H9 (cell line): Measurements from ENCODE around the gene ARHGAP10. TPM values are rescaled to one million over a fixed set of nuclear protein-coding genes. Genes with fewer than 3 reads are reported as not detected.

Experiments used
- DNase-seq: peaks from one replicate; pipeline ENCODE4 v3.0.0-alpha.2; 2017
- H2AFZ ChIP-seq: one replicate; pipeline ENCODE4 v1.6.1; 2013; ENCODE audit warnings: mild to moderate bottlenecking, low read length, control low read depth, moderate library complexity
- H2AK5ac ChIP-seq: 2 replicates; pipeline ENCODE4 v1.6.1; 2013; ENCODE audit warnings: low read length, control low read depth, mixed read lengths; ENCODE audit not compliant: insufficient read length
- H2BK120ac ChIP-seq: one replicate; pipeline ENCODE4 v1.6.1; 2013; ENCODE audit warnings: low read depth, mild to moderate bottlenecking, low read length, control low read depth, inconsistent platforms; ENCODE audit not compliant: poor library complexity, severe bottlenecking
- H2BK12ac ChIP-seq: 2 replicates; pipeline ENCODE4 v1.6.1; 2013; ENCODE audit warnings: low read length, control low read depth, mixed read lengths, low read depth; ENCODE audit not compliant: insufficient read length
- H2BK15ac ChIP-seq: 2 replicates; pipeline ENCODE4 v1.6.1; 2013; ENCODE audit warnings: low read depth, low read length, control low read depth
- H2BK20ac ChIP-seq: one replicate; pipeline ENCODE4 v1.6.1; 2013; ENCODE audit warnings: low read depth, mild to moderate bottlenecking, low read length, control low read depth, inconsistent platforms; ENCODE audit not compliant: poor library complexity, severe bottlenecking
- H2BK5ac ChIP-seq: 2 replicates; pipeline ENCODE4 v1.6.1; 2013; ENCODE audit warnings: low read length, control low read depth, mixed read lengths; ENCODE audit not compliant: insufficient read length
- H3K14ac ChIP-seq: 2 replicates; pipeline ENCODE4 v1.6.1; 2013; ENCODE audit warnings: low read length, control low read depth; ENCODE audit not compliant: insufficient read depth
- H3K18ac ChIP-seq: 2 replicates; pipeline ENCODE4 v1.6.1; 2013; ENCODE audit warnings: low read depth, mild to moderate bottlenecking, mixed read lengths, low read length, control low read depth; ENCODE audit not compliant: insufficient read length
- H3K23ac ChIP-seq: 2 replicates; pipeline ENCODE4 v1.6.1; 2013; ENCODE audit warnings: low read length, control low read depth, mixed read lengths, low read depth; ENCODE audit not compliant: insufficient read length
- H3K23me2 ChIP-seq: 2 replicates; pipeline ENCODE4 v1.6.1; 2013; ENCODE audit warnings: low read depth, mild to moderate bottlenecking, mixed read lengths, low read length, control low read depth; ENCODE audit not compliant: insufficient read length, poor library complexity, severe bottlenecking
- H3K27ac ChIP-seq: 2 replicates; pipeline ENCODE4 v1.5.1; 2013; ENCODE audit warnings: low read length, control low read depth, mixed read lengths, low read depth; ENCODE audit not compliant: insufficient read length
- H3K27me3 ChIP-seq: 2 replicates; pipeline ENCODE4 v1.6.1; 2013; ENCODE audit warnings: low read length, control low read depth, inconsistent platforms; ENCODE audit not compliant: insufficient read depth
- H3K4ac ChIP-seq: 2 replicates; pipeline ENCODE4 v1.6.1; 2013; ENCODE audit warnings: low read depth, mild to moderate bottlenecking, control low read depth, inconsistent platforms, low read length, moderate library complexity
- H3K4me1 ChIP-seq: 2 replicates; pipeline ENCODE4 v1.6.1; 2013; ENCODE audit warnings: low read length, control low read depth, inconsistent platforms; ENCODE audit not compliant: insufficient read depth
- H3K4me2 ChIP-seq: 2 replicates; pipeline ENCODE4 v1.6.1; 2013; ENCODE audit warnings: low read length, control low read depth, mixed read lengths; ENCODE audit not compliant: insufficient read length, insufficient read depth
- H3K56ac ChIP-seq: 2 replicates; pipeline ENCODE4 v1.6.1; 2013; ENCODE audit warnings: low read depth, mild to moderate bottlenecking, mixed read lengths, low read length, control low read depth; ENCODE audit not compliant: insufficient read length
- H3K79me1 ChIP-seq: 2 replicates; pipeline ENCODE4 v1.6.1; 2013; ENCODE audit warnings: low read depth, mild to moderate bottlenecking, moderate library complexity, low read length, control low read depth, inconsistent platforms; ENCODE audit not compliant: insufficient read depth, poor library complexity, severe bottlenecking
- H3K79me2 ChIP-seq: 2 replicates; pipeline ENCODE4 v1.6.1; 2013; ENCODE audit warnings: low read length, control low read depth, inconsistent platforms; ENCODE audit not compliant: insufficient read depth
- H3K9ac ChIP-seq: 2 replicates; pipeline ENCODE4 v1.6.1; 2013; ENCODE audit warnings: low read length, control low read depth, mixed read lengths; ENCODE audit not compliant: insufficient read length; ENCODE audit errors: extremely low read depth
- H3K9me3 ChIP-seq: one replicate; pipeline ENCODE4 v1.6.1; 2013; ENCODE audit warnings: low read depth, low read length, inconsistent platforms; ENCODE audit not compliant: control insufficient read depth
- H3T11ph ChIP-seq: one replicate; pipeline ENCODE4 v1.6.1; 2013; ENCODE audit warnings: mild to moderate bottlenecking, low read length, control low read depth, inconsistent platforms
- H4K20me1 ChIP-seq: one replicate; pipeline ENCODE4 v1.6.1; 2013; ENCODE audit not compliant: control insufficient read depth, insufficient read length, insufficient read depth
- H4K5ac ChIP-seq: 2 replicates; pipeline ENCODE4 v1.6.1; 2013; ENCODE audit warnings: low read depth, mild to moderate bottlenecking, mixed read lengths, low read length, control low read depth; ENCODE audit not compliant: insufficient read length
- H4K8ac ChIP-seq: replicated peaks from 2 replicates; pipeline ENCODE4 v1.6.1; 2013; ENCODE audit warnings: low read length, control low read depth, mixed read lengths, low read depth; ENCODE audit not compliant: insufficient read length
- H4K91ac ChIP-seq: 2 replicates; pipeline ENCODE4 v1.6.1; 2013; ENCODE audit warnings: low read depth, mild to moderate bottlenecking, moderate library complexity, mixed read lengths, low read length, control low read depth; ENCODE audit not compliant: insufficient read length
- H3K27ac Mint-ChIP-seq, 3 experiments: 2 replicates in 2 of 3; 3 replicates in 1 of 3; pipeline ENCODE4 v1.8.0; 2020 to 2021; ENCODE audit warnings: mixed read lengths in 3 of 3, mild to moderate bottlenecking in 1 of 3, moderate library complexity in 1 of 3
- H3K27me3 Mint-ChIP-seq: 2 replicates; pipeline ENCODE4 v1.8.0; 2021; ENCODE audit warnings: low read depth, mild to moderate bottlenecking, moderate library complexity, mixed read lengths
- H3K36me3 Mint-ChIP-seq, 3 experiments: 2 replicates in 2 of 3; 3 replicates in 1 of 3; pipeline ENCODE4 v1.8.0; 2020 to 2021; ENCODE audit warnings: low read depth in 3 of 3, mixed read lengths in 3 of 3; ENCODE audit not compliant: insufficient read depth in 1 of 3
- H3K4me1 Mint-ChIP-seq, 2 experiments: 2 replicates each; pipeline ENCODE4 v1.8.0; 2020; ENCODE audit warnings: mixed read lengths in 2 of 2
- H3K4me3 Mint-ChIP-seq, 2 experiments: 2 replicates in 1 of 2; 3 replicates in 1 of 2; pipeline ENCODE4 v1.8.0; 2020 to 2021; ENCODE audit warnings: mild to moderate bottlenecking in 2 of 2, mixed read lengths in 2 of 2, moderate library complexity in 1 of 2
- H3K9me3 Mint-ChIP-seq, 2 experiments: 2 replicates in 1 of 2; 3 replicates in 1 of 2; pipeline ENCODE4 v1.8.0; 2020; ENCODE audit warnings: mild to moderate bottlenecking in 2 of 2, mixed read lengths in 2 of 2, moderate library complexity in 1 of 2
- WGBS: extraction: QIAGEN DNeasy Blood & Tissue Kit; methylation state at CpG from one replicate; pipeline ENCODE4 v1.1.7; 2013; ENCODE audit warnings: missing lambda C conversion rate, low lambda C conversion rate, mixed read lengths; ENCODE audit not compliant: insufficient read length; ENCODE audit errors: extremely low coverage; 5-methylcytosine and 5-hydroxymethylcytosine counted together
- total RNA-seq: library from RNA; stranded (reverse); gene quantifications from 2 replicates; pipeline ENCODE4 v1.2.1, GENCODE V29; 2021
- TF ChIP-seq, protein P1 (sequence below): fragments of 200-600 bp; sonication (generic); conservative IDR thresholded peaks from 3 replicates; pipeline ENCODE4 v1.8.0; 2021; ENCODE audit warnings: antibody characterized with exemption, mild to moderate bottlenecking

Gene ARHGAP10
- total RNA-seq, 1 experiment from 2014 or later: 7.8 TPM

DNA sequence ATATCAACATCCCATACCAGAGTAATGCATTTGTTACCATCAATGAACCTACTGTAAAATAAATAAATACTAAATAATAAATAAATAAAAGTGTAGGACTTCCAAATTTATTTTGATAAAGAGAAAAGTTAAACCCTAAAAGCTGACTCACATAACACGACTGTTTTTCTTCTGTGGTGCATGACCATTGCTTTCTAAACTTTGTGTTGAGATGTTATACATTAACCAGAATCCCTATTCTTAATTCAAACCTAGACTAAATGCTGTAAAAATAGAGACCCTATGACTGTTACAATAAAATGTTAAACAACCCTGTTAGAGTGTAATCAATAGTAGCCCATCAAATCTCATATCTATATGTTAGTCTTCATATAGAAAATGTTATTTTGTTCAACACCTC is 27.0 kb upstream of the ARHGAP10 start:
- Histone ChIP-seq H3K79me1 (no peaks in the 10 kb centered on the region), H4K5ac (no peak overlapping the region), H2BK5ac (no peak overlapping the region), H3K9me3 (no peaks in the 10 kb centered on the region), H2BK20ac (no peak overlapping the region), H2BK120ac (no peak overlapping the region), H3K27ac (no peak overlapping the region), H3K23ac (no peak overlapping the region), H3T11ph (no peak overlapping the region), H3K14ac (no peak overlapping the region), H3K4me1 (no peaks in the 10 kb centered on the region), H3K4me2 (no peak overlapping the region), H2AK5ac (no peak overlapping the region), H3K79me2 (no peaks in the 10 kb centered on the region), H3K27me3 (no peaks in the 10 kb centered on the region), H4K8ac (no peak overlapping the region), H2AFZ (no peak overlapping the region), H3K18ac (no peak overlapping the region), H2BK15ac (no peak overlapping the region), H4K91ac (no peak overlapping the region), H3K23me2 (no peaks in the 10 kb centered on the region), H4K20me1 (no peaks in the 10 kb centered on the region), H3K9ac (no peak overlapping the region), H2BK12ac (no peak overlapping the region), H3K56ac (no peak overlapping the region), H3K4ac (no peak overlapping the region)
- H3K4me3 Mint-ChIP-seq: no peak overlapping the region
- TF ChIP-seq, protein P1, sequence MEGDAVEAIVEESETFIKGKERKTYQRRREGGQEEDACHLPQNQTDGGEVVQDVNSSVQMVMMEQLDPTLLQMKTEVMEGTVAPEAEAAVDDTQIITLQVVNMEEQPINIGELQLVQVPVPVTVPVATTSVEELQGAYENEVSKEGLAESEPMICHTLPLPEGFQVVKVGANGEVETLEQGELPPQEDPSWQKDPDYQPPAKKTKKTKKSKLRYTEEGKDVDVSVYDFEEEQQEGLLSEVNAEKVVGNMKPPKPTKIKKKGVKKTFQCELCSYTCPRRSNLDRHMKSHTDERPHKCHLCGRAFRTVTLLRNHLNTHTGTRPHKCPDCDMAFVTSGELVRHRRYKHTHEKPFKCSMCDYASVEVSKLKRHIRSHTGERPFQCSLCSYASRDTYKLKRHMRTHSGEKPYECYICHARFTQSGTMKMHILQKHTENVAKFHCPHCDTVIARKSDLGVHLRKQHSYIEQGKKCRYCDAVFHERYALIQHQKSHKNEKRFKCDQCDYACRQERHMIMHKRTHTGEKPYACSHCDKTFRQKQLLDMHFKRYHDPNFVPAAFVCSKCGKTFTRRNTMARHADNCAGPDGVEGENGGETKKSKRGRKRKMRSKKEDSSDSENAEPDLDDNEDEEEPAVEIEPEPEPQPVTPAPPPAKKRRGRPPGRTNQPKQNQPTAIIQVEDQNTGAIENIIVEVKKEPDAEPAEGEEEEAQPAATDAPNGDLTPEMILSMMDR: no peak
- no peak for DNase-seq
- H3K4me1 Mint-ChIP-seq: peaks cover 4 to 7% of the 10 kb centered on the region in 2 experiments; a peak in 3 of 4 replicates
- no CpG with 5 or more reads among the region's 1 CpG for WGBS
- H3K27ac Mint-ChIP-seq: no peak overlapping the region
- peaks cover 0 to 2% of the 10 kb centered on the region in 2 experiments; a peak in 2 of 5 replicates for H3K9me3 Mint-ChIP-seq
- no peaks in the 10 kb centered on the region; the same call in 1 of the 2 replicates for H3K27me3 Mint-ChIP-seq
- no peaks in the 10 kb centered on the region for H3K36me3 Mint-ChIP-seq
